ENCODE results near the gene PNLIP. TPM values are rescaled to one million over a fixed set of nuclear protein-coding genes. Genes with fewer than 3 reads are reported as not detected.

The PNLIP gene
- total RNA-seq, 4 donors from 2014 or later: not detected

DNA sequence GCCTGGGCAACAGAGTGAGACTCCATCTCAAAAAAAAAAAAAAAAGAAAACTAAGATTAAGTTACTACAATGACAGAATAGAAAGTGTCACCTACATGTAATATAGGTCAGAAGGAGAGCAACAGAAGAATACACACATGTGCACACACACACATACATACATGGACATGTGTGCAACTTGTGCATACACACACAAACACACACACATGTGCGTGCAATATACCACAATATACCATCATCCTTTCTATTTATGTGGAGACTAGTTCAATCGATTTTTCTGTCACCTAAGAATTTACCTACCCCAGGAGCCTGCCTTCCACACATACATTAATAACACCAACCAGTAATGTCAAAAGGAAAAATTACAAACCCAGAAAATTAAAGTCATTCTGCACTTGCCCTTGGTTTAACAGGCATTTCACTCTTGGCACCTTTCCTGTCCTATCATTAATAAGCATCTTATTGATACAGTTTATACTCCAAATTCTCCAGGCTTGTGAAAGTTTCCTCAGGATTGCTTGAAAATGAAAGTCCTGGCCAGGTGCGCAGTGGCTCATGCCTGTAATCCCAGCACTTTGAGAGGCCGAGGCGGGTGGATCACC is 47.5 kb downstream of the PNLIP start:
- TF ChIP-seq, protein P1, sequence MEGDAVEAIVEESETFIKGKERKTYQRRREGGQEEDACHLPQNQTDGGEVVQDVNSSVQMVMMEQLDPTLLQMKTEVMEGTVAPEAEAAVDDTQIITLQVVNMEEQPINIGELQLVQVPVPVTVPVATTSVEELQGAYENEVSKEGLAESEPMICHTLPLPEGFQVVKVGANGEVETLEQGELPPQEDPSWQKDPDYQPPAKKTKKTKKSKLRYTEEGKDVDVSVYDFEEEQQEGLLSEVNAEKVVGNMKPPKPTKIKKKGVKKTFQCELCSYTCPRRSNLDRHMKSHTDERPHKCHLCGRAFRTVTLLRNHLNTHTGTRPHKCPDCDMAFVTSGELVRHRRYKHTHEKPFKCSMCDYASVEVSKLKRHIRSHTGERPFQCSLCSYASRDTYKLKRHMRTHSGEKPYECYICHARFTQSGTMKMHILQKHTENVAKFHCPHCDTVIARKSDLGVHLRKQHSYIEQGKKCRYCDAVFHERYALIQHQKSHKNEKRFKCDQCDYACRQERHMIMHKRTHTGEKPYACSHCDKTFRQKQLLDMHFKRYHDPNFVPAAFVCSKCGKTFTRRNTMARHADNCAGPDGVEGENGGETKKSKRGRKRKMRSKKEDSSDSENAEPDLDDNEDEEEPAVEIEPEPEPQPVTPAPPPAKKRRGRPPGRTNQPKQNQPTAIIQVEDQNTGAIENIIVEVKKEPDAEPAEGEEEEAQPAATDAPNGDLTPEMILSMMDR (IDR thresholded peaks at IDR 0.05 in 4 of 5, conservative IDR thresholded peaks at IDR 0.05 in 1 of 5): no peak
- no peak for TF ChIP-seq POLR2A (IDR thresholded peaks at IDR 0.05)
- intact Hi-C loops (cut with DNase I; ENCODE audit: low total_unique reads) (no loop called here), in situ Hi-C loops (cut with MboI; ENCODE audit: low sequenced_read_pairs in 4 of 4) (no loop called here)
- Histone ChIP-seq H3K27me3 (no peaks in the 10 kb centered on the region), H3K9me3 (no peaks in the 10 kb centered on the region), H3K4me1 (no peaks in the 10 kb centered on the region), H3K4me3 (no peak overlapping the region), H3K27ac (no peak overlapping the region), H3K36me3 (no peaks in the 10 kb centered on the region)
- ATAC-seq (no peak), DNase-seq (no peak)

DNA sequence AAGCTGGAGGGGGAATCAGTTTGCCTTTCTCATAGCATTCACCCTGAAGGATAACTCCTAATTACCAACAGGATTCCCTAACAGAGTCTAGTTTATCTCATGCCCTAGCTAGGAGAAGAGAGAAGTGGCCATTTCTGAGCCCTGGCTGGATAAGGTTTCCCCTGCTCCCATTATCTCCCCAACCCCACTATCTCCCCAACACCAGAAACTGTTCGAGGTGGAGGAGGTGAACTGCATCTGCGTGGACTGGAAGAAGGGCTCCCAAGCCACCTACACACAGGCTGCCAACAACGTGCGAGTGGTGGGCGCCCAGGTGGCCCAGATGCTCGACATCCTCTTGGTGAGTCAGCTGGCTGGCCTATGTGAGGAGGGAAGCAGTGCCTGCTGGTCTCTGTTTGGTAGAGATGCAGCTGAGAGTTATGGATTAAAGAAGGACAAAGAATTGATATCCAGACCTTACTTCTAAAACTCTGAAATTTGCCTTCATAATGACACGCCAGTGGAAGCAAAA is 48.8 kb downstream of the PNLIP start:
- ATAC-seq: no peak
- Histone ChIP-seq H3K4me3 (no peak overlapping the region), H3K36me3 (no peaks in the 10 kb centered on the region), H3K27ac (no peak overlapping the region), H3K4me1 (no peaks in the 10 kb centered on the region), H3K9me3 (no peaks in the 10 kb centered on the region), H3K27me3 (no peaks in the 10 kb centered on the region)
- no peak for DNase-seq
- intact Hi-C loops (cut with DNase I; ENCODE audit: low total_unique reads) (no loop called here), in situ Hi-C loops (cut with MboI; ENCODE audit: low sequenced_read_pairs in 4 of 4) (no loop called here)
- TF ChIP-seq, protein P1 (IDR thresholded peaks at IDR 0.05 in 4 of 5, conservative IDR thresholded peaks at IDR 0.05 in 1 of 5): no peak
- no peak for TF ChIP-seq POLR2A (IDR thresholded peaks at IDR 0.05)

DNA sequence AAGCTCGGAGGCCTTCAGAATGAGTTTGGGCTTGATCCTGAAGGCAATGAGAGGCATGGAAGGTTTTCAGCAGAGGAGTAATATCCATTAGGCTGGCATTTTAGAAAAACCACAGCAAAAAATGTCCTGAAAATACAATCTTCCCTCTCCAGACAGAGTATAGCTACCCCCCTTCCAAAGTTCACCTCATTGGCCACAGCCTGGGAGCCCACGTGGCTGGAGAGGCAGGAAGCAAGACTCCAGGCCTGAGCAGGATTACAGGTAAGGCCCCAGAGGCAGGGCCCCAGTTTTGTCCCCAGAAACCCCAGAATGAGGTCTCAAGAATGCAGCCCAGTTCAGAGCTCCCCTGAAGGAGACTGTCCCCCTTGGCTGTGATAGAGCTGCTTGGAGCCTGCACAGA is 50.3 kb downstream of the PNLIP start:
- Histone ChIP-seq H3K9me3 (no peaks in the 10 kb centered on the region), H3K4me1 (no peaks in the 10 kb centered on the region), H3K27me3 (no peaks in the 10 kb centered on the region), H3K4me3 (no peak overlapping the region), H3K36me3 (no peaks in the 10 kb centered on the region), H3K27ac (no peak overlapping the region)
- ATAC-seq: no peak
- intact Hi-C loops (cut with DNase I; ENCODE audit: low total_unique reads): no loop called here
- in situ Hi-C loops (cut with MboI; ENCODE audit: low sequenced_read_pairs in 4 of 4): no loop called here
- no peak for DNase-seq
- TF ChIP-seq, protein P1 (IDR thresholded peaks at IDR 0.05 in 4 of 5, conservative IDR thresholded peaks at IDR 0.05 in 1 of 5): no peak
- no peak for TF ChIP-seq POLR2A (IDR thresholded peaks at IDR 0.05)

DNA sequence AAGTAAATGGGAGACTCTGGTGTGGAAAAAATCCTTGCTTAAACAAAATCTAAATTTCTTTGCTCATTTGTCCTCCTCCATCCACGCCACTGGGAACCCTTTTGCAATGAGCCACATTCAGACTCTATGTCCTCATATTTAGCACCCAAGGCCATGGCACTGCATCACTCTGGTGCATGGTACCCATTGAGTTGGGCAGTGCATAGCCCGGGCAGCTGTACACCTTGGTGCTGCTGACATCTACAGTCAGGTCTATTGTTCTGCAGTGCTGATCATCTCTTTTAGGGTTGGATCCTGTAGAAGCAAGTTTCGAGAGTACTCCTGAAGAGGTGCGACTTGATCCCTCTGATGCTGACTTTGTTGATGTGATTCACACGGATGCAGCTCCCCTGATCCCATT is 51.8 kb downstream of the PNLIP start:
- no peak for DNase-seq
- no peak for ATAC-seq
- H3K27me3 ChIP-seq: no peaks in the 10 kb centered on the region
- H3K36me3 ChIP-seq: no peaks in the 10 kb centered on the region
- intact Hi-C loops (cut with DNase I; ENCODE audit: low total_unique reads) (no loop called here), in situ Hi-C loops (cut with MboI; ENCODE audit: low sequenced_read_pairs in 4 of 4) (no loop called here)
- no peaks in the 10 kb centered on the region for H3K4me1 ChIP-seq
- no peak for TF ChIP-seq POLR2A (IDR thresholded peaks at IDR 0.05)
- TF ChIP-seq, protein P1 (IDR thresholded peaks at IDR 0.05 in 4 of 5, conservative IDR thresholded peaks at IDR 0.05 in 1 of 5): no peak
- no peak overlapping the region for H3K27ac ChIP-seq
- no peak overlapping the region for H3K4me3 ChIP-seq
- H3K9me3 ChIP-seq: no peaks in the 10 kb centered on the region

DNA sequence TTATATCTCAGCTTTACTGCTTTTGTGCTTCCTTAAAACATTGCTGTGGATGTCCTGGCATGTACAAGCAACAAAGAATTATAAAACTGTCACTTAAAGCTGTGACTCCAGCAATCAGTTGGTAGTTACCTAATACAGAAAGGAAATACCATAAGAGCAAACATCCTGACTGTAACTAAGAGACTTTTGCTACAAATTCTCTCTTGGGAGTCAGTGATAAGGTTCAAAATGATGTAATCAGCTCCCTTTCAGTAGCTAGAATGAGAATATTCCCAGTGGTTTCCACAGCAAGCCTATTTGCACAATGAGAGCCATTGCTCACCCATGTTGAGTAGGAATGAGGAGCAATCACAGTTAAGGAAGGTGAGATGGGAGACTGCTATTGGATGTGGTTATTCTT is 52.6 kb downstream of the PNLIP start:
- intact Hi-C loops (cut with DNase I; ENCODE audit: low total_unique reads): no loop called here
- no peak overlapping the region for H3K27ac ChIP-seq
- DNase-seq (no peak), ATAC-seq (no peak)
- TF ChIP-seq, protein P1 (IDR thresholded peaks at IDR 0.05 in 4 of 5, conservative IDR thresholded peaks at IDR 0.05 in 1 of 5): no peak
- no peak for TF ChIP-seq POLR2A (IDR thresholded peaks at IDR 0.05)
- in situ Hi-C loops (cut with MboI; ENCODE audit: low sequenced_read_pairs in 4 of 4): no loop called here
- H3K9me3 ChIP-seq: no peaks in the 10 kb centered on the region
- H3K27me3 ChIP-seq: no peaks in the 10 kb centered on the region
- H3K4me1 ChIP-seq: no peaks in the 10 kb centered on the region
- no peak overlapping the region for H3K4me3 ChIP-seq
- no peaks in the 10 kb centered on the region for H3K36me3 ChIP-seq
